ENCODE results near the gene RBBP9.

DNA sequence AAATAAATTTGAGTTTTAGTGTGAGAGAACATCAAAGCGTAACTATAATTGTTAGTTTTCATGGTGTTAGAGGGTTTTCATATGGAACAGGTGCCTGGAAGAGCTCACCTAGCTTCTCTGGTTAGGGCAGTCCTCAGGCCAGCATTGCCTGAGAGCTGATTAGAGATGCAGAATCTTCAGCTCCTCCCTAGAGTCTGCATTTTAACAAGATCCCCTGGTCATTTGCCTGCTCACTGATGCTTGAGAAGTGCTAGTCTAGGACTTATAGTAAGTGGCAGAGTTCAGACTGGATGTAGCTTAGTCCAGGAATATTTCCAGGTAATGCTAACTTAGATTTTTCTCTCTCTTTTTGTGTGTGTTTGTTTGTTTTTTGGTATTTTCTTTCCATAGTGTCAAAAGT is 48.5 kb upstream of the RBBP9 start:
- TF ChIP-seq, protein P1, sequence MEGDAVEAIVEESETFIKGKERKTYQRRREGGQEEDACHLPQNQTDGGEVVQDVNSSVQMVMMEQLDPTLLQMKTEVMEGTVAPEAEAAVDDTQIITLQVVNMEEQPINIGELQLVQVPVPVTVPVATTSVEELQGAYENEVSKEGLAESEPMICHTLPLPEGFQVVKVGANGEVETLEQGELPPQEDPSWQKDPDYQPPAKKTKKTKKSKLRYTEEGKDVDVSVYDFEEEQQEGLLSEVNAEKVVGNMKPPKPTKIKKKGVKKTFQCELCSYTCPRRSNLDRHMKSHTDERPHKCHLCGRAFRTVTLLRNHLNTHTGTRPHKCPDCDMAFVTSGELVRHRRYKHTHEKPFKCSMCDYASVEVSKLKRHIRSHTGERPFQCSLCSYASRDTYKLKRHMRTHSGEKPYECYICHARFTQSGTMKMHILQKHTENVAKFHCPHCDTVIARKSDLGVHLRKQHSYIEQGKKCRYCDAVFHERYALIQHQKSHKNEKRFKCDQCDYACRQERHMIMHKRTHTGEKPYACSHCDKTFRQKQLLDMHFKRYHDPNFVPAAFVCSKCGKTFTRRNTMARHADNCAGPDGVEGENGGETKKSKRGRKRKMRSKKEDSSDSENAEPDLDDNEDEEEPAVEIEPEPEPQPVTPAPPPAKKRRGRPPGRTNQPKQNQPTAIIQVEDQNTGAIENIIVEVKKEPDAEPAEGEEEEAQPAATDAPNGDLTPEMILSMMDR (IDR thresholded peaks at IDR 0.05; ENCODE audit: poor library complexity) = no peak
- TF ChIP-seq EZH2 (IDR thresholded peaks at IDR 0.05; ENCODE audit: borderline replicate concordance) = no peak
